SK-N-SH (cell line): ENCODE data around the gene SMURF1.

ENCODE experiments used
- CTCF ChIP-seq: fragments of 200-600 bp; sonication (generic); IDR thresholded peaks from 2 replicates; pipeline ENCODE4 v1.6.1; 2017; ENCODE audit warnings: antibody characterized with exemption, mild to moderate bottlenecking, moderate library complexity
- GABPA ChIP-seq: IDR thresholded peaks from 2 replicates; pipeline ENCODE4 v1.4.0; 2012; ENCODE audit warnings: low read depth, mild to moderate bottlenecking
- MAX ChIP-seq: IDR thresholded peaks from 2 replicates; pipeline ENCODE4 v1.4.0; 2012; ENCODE audit warnings: low read depth
- MEF2A ChIP-seq: IDR thresholded peaks from 2 replicates; pipeline ENCODE4 v1.4.0; 2012; ENCODE audit warnings: low read depth, borderline replicate concordance
- POLR2AphosphoS5 ChIP-seq: IDR thresholded peaks from 2 replicates; pipeline ENCODE4 v1.6.1; 2012; ENCODE audit warnings: low read depth, low read length
- RAD21 ChIP-seq: IDR thresholded peaks from 2 replicates; pipeline ENCODE4 v1.6.1; 2012; ENCODE audit warnings: mild to moderate bottlenecking, low read length
- REST ChIP-seq: IDR thresholded peaks from 2 replicates; pipeline ENCODE4 v1.6.1; 2012; ENCODE audit warnings: mild to moderate bottlenecking, low read depth, low read length, moderate library complexity
- RFX5 ChIP-seq: IDR thresholded peaks from 2 replicates; pipeline ENCODE4 v1.6.1; 2012; ENCODE audit warnings: mild to moderate bottlenecking, improper control_type of control experiment, low read length
- SIN3A ChIP-seq: IDR thresholded peaks from 2 replicates; pipeline ENCODE4 v1.6.1; 2012; ENCODE audit warnings: low read depth, mild to moderate bottlenecking, low read length, moderate library complexity, borderline replicate concordance
- TAF1 ChIP-seq: IDR thresholded peaks from 2 replicates; pipeline ENCODE4 v1.6.1; 2012; ENCODE audit warnings: low read depth, mild to moderate bottlenecking, low read length, moderate library complexity, borderline replicate concordance
- USF1 ChIP-seq: IDR thresholded peaks from 2 replicates; pipeline ENCODE4 v1.4.0; 2012; ENCODE audit warnings: low read depth, borderline replicate concordance
- ZBTB33 ChIP-seq: IDR thresholded peaks from 2 replicates; pipeline ENCODE4 v1.4.0; 2012; ENCODE audit warnings: low read depth, borderline replicate concordance

- TF ChIP-seq MEF2A (no peak), TAF1 (no peak), REST (no peak), CTCF (no peak), ZBTB33 (no peak), USF1 (no peak), MAX (no peak), RAD21 (no peak), RFX5 (no peak), GABPA (no peak), SIN3A (no peak), POLR2AphosphoS5 (no peak)
Measured at GRCh38 chr7:99122762-99123161, 21.1 kb downstream of the SMURF1 start.
